ENCODE results near the gene SLC3A2. TPM values are rescaled to one million over a fixed set of nuclear protein-coding genes. Genes with fewer than 3 reads are reported as not detected.

SLC3A2 gene
- total and polyA plus RNA-seq, 2 experiments from 2014 or later = 335 to 456 TPM

- H4K20me1 ChIP-seq (ENCODE audit: insufficient read depth, poor library complexity, severe bottlenecking) = no peaks in the 10 kb centered on the region
- peaks cover 23% of the 10 kb centered on the region for H3K27me3 ChIP-seq
- no peaks in the 10 kb centered on the region for H3K9me2 ChIP-seq (replicated peaks; ENCODE audit: insufficient read depth)
- H2AFZ ChIP-seq = no peak overlapping the region
- no peak overlapping the region for H3K27ac ChIP-seq
- no peak overlapping the region for H3K4me3 ChIP-seq
- no peak overlapping the region for H3K4me2 ChIP-seq
- H3K4me1 ChIP-seq (ENCODE audit: insufficient read depth) = peaks cover 8% of the 10 kb centered on the region
- H3K36me3 ChIP-seq (replicated peaks; ENCODE audit: insufficient read depth, low read depth) = no peaks in the 10 kb centered on the region
- TF ChIP-seq EZH2phosphoT487 (IDR thresholded peaks at IDR 0.05; ENCODE audit: low read depth, severe bottlenecking, unreplicated experiment) (no peak), EZH2 (IDR thresholded peaks at IDR 0.05; ENCODE audit: borderline replicate concordance) (no peak), CTCF (IDR thresholded peaks at IDR 0.05; ENCODE audit: poor library complexity) (no peak)
- no peak for DNase-seq (ENCODE audit: low spot score)
- no peaks in the 10 kb centered on the region for H3K79me2 ChIP-seq
- no peaks in the 10 kb centered on the region for H3K9me3 ChIP-seq (ENCODE audit: low read depth)
- WGBS (ENCODE audit: low lambda C conversion rate, missing lambda C conversion rate) = 89% methylated on average over 10 of the region's 10 CpGs
These were observed 38.8 kb downstream of the SLC3A2 start for GRCh38 chr11:62919476-62919875.

GRCh38 chr11:62919898-62920640, 39.4 kb downstream of the SLC3A2 start:
- H2AFZ ChIP-seq = no peak overlapping the region

GRCh38 chr11:62921201-62921572, 40.5 kb downstream of the SLC3A2 start, which contains the start of gene CHRM1:
CHRM1 (minus strand) TSS chr11:62921363; CDS start chr11:62911100, 10,263 bp downstream.
- Histone ChIP-seq H3K79me2 (no peaks in the 10 kb centered on the region), H3K4me2 (peak within 1 kb of the TSS; percentile 36), H3K36me3 (replicated peaks; ENCODE audit: insufficient read depth, low read depth) (no peaks in the 10 kb centered on the region), H4K20me1 (ENCODE audit: insufficient read depth, poor library complexity, severe bottlenecking) (no peaks in the 10 kb centered on the region), H3K4me3 (no peak within 1 kb of the TSS), H3K27ac (no peak within 1 kb of the TSS), H3K9me2 (replicated peaks; ENCODE audit: insufficient read depth) (no peaks in the 10 kb centered on the region), H3K27me3 (peaks cover 38% of the 10 kb centered on the region), H2AFZ (no peak within 1 kb of the TSS), H3K9me3 (ENCODE audit: low read depth) (no peaks in the 10 kb centered on the region), H3K4me1 (ENCODE audit: insufficient read depth) (peaks cover 18% of the 10 kb centered on the region)
- WGBS (ENCODE audit: low lambda C conversion rate, missing lambda C conversion rate) = 80% methylated on average over 7 of the region's 9 CpGs
- no peak for DNase-seq (ENCODE audit: low spot score)
- TF ChIP-seq CTCF (IDR thresholded peaks at IDR 0.05; ENCODE audit: poor library complexity) (no peak), EZH2phosphoT487 (IDR thresholded peaks at IDR 0.05; ENCODE audit: low read depth, severe bottlenecking, unreplicated experiment) (no peak), EZH2 (IDR thresholded peaks at IDR 0.05; ENCODE audit: borderline replicate concordance) (no peak)

More at GRCh38 chr11:62919898-62920640, 39.4 kb downstream of the SLC3A2 start:
- TF ChIP-seq CTCF (IDR thresholded peaks at IDR 0.05; ENCODE audit: poor library complexity) = no peak
- no peak for TF ChIP-seq EZH2 (IDR thresholded peaks at IDR 0.05; ENCODE audit: borderline replicate concordance)
- TF ChIP-seq EZH2phosphoT487 (IDR thresholded peaks at IDR 0.05; ENCODE audit: low read depth, severe bottlenecking, unreplicated experiment) = no peak
- peaks cover 8% of the 10 kb centered on the region for H3K4me1 ChIP-seq (ENCODE audit: insufficient read depth)
- no peaks in the 10 kb centered on the region for H4K20me1 ChIP-seq (ENCODE audit: insufficient read depth, poor library complexity, severe bottlenecking)
- no peaks in the 10 kb centered on the region for H3K79me2 ChIP-seq
- no peaks in the 10 kb centered on the region for H3K9me3 ChIP-seq (ENCODE audit: low read depth)
- H3K4me3 ChIP-seq = no peak overlapping the region
- no peaks in the 10 kb centered on the region for H3K9me2 ChIP-seq (replicated peaks; ENCODE audit: insufficient read depth)
- no peak overlapping the region for H3K27ac ChIP-seq
- peaks cover 27% of the 10 kb centered on the region for H3K27me3 ChIP-seq
- WGBS (ENCODE audit: low lambda C conversion rate, missing lambda C conversion rate) = 63% methylated on average over 11 of the region's 11 CpGs
- H3K4me2 ChIP-seq = no peak overlapping the region
- no peak for DNase-seq (ENCODE audit: low spot score)
- H3K36me3 ChIP-seq (replicated peaks; ENCODE audit: insufficient read depth, low read depth) = no peaks in the 10 kb centered on the region
